Activated B cell treated with CpG ODN at 0.5 μM for 24 hours (primary cell): ENCODE measurements around the gene PKHD1. TPM values are rescaled to one million over a fixed set of nuclear protein-coding genes. Genes with fewer than 3 reads are reported as not detected.

Experiments used
- ATAC-seq: fragments of 200-7000 bp; cut with Tn5 transposase; one replicate; pipeline ENCODE4 v1.10.0; 2021; ENCODE audit warnings: low read depth, mild to moderate bottlenecking, moderate library complexity
- CTCF ChIA-PET: fragments of 350-600 bp; sonication (Branson Sonifier 250); formaldehyde crosslinking; loops from one replicate; lab custom pipeline; 2021; ENCODE audit warnings: antibody characterized with exemption; lab: Charles Lee
- POLR2A ChIA-PET: fragments of 350-600 bp; sonication (Branson Sonifier 250); formaldehyde crosslinking; loops from one replicate; lab custom pipeline; 2021; ENCODE audit warnings: antibody characterized with exemption; lab: Charles Lee
- DNase-seq: peaks from one replicate; pipeline ENCODE4 v3.0.0; 2022
- H3K27ac Mint-ChIP-seq: one replicate; pipeline ENCODE4 v1.8.0; 2020; ENCODE audit warnings: mixed read lengths
- H3K27me3 Mint-ChIP-seq: one replicate; pipeline ENCODE4 v1.8.0; 2021; ENCODE audit warnings: mixed read lengths
- H3K36me3 Mint-ChIP-seq: one replicate; pipeline ENCODE4 v1.8.0; 2021; ENCODE audit warnings: low read depth, mixed read lengths
- H3K4me1 Mint-ChIP-seq: one replicate; pipeline ENCODE4 v1.8.0; 2021; ENCODE audit warnings: mixed read lengths
- H3K4me3 Mint-ChIP-seq: one replicate; pipeline ENCODE4 v1.8.0; 2020; ENCODE audit warnings: mild to moderate bottlenecking, mixed read lengths
- H3K9me3 Mint-ChIP-seq: one replicate; pipeline ENCODE4 v1.8.0; 2020; ENCODE audit warnings: mixed read lengths
- CTCF ChIP-seq: fragments of 200-600 bp; IDR thresholded peaks from one replicate; pipeline ENCODE4 v1.8.0; 2022; ENCODE audit warnings: antibody characterized with exemption, mild to moderate bottlenecking
- intact Hi-C: fragments of 100-400 bp; cut with micrococcal nuclease; formaldehyde crosslinking; loops from one replicate; pipeline ENCODE4 v1.15.1; 2024
- total RNA-seq: library from RNA; stranded (reverse); gene quantifications from 2 replicates; pipeline ENCODE4 v1.2.3, GENCODE V29; 2022

PKHD1 gene
- total RNA-seq, 1 donor from 2014 or later: not detected

DNA sequence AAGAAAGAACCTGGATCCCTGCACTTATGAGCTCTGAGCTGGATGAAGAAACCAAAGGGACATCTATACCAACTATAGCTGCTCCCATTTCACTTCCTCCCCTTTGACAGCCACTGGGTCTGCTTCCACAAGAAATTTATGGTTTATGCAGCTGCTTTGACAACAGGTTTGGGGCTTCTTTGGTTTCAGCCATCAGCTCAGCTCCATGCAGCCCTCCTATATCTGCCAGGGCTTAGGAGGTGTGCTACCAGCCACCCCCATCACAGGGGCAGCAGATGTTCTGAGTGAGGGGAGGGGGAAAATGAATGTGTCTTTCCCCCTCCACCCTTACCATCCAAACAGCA lies 29.2 kb upstream of the PKHD1 start:
- Mint-ChIP-seq H3K36me3 (no peaks in the 10 kb centered on the region), H3K4me1 (no peaks in the 10 kb centered on the region), H3K27ac (no peak overlapping the region), H3K27me3 (peaks cover 2% of the 10 kb centered on the region), H3K4me3 (no peak overlapping the region), H3K9me3 (peaks cover 9% of the 10 kb centered on the region)
- ChIA-PET POLR2A (no interaction called here), CTCF (no interaction called here)
- TF ChIP-seq CTCF: no peak
- intact Hi-C loops: no loop called here
- no peak for ATAC-seq
- DNase-seq: no peak

DNA sequence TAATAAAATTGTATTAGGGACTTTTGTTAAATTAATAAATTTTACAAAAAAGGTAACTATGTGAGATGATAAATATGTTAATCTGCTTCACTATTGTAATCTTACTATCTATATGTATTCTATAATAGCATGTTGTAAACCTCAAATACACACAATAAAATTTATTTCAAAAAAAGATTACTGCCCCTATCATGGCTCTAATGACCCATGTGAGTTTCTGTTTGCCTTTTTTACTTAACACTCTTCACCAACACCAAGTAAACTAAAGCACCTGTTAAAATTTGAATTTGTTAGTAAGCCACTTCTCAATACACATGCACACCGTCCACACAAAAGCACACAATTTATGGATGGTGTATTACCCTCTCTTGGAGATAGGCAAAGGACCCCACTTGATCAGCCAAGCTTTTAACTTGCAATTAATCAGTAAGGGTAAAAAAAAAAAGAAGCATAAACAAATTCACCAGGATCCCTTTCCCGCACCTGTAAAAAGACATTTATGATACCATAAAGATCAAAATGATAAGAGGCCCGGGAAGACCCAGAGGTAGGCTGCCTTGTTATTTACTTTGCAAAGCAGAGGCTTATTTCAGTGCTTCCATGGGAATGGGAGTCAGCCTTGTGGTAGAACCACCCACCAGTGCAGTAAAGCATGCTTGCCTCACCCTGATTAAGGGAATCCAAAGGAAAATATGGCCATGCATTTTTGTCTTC lies 28.6 kb upstream of the PKHD1 start:
- intact Hi-C loops: no loop called here
- ChIA-PET CTCF (no interaction called here), POLR2A (no interaction called here)
- Mint-ChIP-seq H3K4me3 (no peak overlapping the region), H3K27me3 (peaks cover 2% of the 10 kb centered on the region), H3K4me1 (no peaks in the 10 kb centered on the region), H3K36me3 (no peaks in the 10 kb centered on the region), H3K27ac (no peak overlapping the region), H3K9me3 (peaks cover 9% of the 10 kb centered on the region)
- ATAC-seq: no peak
- TF ChIP-seq CTCF: no peak
- DNase-seq: no peak

DNA sequence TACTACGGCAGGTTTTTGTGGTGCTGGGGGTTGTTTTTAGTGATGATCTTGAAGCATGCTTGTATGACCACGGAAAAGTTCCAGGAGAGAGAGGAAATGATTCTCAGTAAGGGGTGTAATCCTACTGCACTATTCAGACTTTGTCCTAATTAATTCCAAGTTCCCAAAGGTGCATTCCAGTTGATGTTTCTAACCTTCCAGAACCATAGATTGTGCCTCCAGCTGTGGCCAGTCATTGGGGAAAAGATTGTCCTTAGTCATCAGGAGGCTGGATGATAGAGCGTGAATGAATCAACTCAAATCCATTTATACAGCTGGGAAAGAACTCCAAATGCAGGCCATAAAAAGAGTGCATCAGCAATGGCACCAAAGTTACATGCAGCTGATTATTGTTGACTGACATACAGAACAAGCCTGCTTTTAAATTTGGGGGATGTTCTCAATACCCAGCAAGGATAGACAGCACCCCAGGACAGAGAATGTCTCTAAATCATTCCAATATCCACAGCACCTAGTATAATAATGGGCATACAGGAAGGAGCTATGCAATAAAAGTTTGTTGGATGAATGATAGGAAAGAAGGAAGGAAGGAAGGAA lies 27.8 kb upstream of the PKHD1 start:
- intact Hi-C loops: no loop called here
- H3K9me3 Mint-ChIP-seq: peaks cover 9% of the 10 kb centered on the region
- peaks cover 2% of the 10 kb centered on the region for H3K27me3 Mint-ChIP-seq
- TF ChIP-seq CTCF: no peak
- ATAC-seq (no peak), DNase-seq (no peak)
- ChIA-PET CTCF (no interaction called here), POLR2A (interaction anchor here (0.6 kb wide), 1 partner anchor 26 kb away, joined by 3 read pairs; no protein-coding TSS in a partner anchor)
- no peak overlapping the region for H3K27ac Mint-ChIP-seq
- H3K4me1 Mint-ChIP-seq: no peaks in the 10 kb centered on the region
- no peaks in the 10 kb centered on the region for H3K36me3 Mint-ChIP-seq
- no peak overlapping the region for H3K4me3 Mint-ChIP-seq

GRCh38 chr6:52109171-52109571 lies 21.8 kb upstream of the PKHD1 start:
- intact Hi-C loops: no loop called here
- no peaks in the 10 kb centered on the region for H3K36me3 Mint-ChIP-seq
- H3K9me3 Mint-ChIP-seq: no peaks in the 10 kb centered on the region
- ATAC-seq: no peak
- H3K4me1 Mint-ChIP-seq: no peaks in the 10 kb centered on the region
- POLR2A ChIA-PET: no interaction called here
- H3K27ac Mint-ChIP-seq: no peak overlapping the region
- peaks cover 2% of the 10 kb centered on the region for H3K27me3 Mint-ChIP-seq
- no peak for TF ChIP-seq CTCF
- CTCF ChIA-PET: no interaction called here
- DNase-seq: no peak
- H3K4me3 Mint-ChIP-seq: no peak overlapping the region

- ChIA-PET CTCF (no interaction called here), POLR2A (no interaction called here)
- H3K9me3 Mint-ChIP-seq: no peaks in the 10 kb centered on the region
Observed at GRCh38 chr6:52108128-52108527, 20.7 kb upstream of the PKHD1 start.

More at GRCh38 chr6:52108128-52108527, 20.7 kb upstream of the PKHD1 start:
- intact Hi-C loops: no loop called here
- TF ChIP-seq CTCF: no peak
- H3K4me3 Mint-ChIP-seq: no peak overlapping the region
- no peak for DNase-seq
- H3K36me3 Mint-ChIP-seq: no peaks in the 10 kb centered on the region
- H3K27me3 Mint-ChIP-seq: peaks cover 2% of the 10 kb centered on the region
- no peak for ATAC-seq
- H3K27ac Mint-ChIP-seq: no peak overlapping the region
- H3K4me1 Mint-ChIP-seq: no peaks in the 10 kb centered on the region
